ENCODE measurements around the gene ASCL2. TPM values are rescaled to one million over a fixed set of nuclear protein-coding genes. Genes with fewer than 3 reads are reported as not detected.

ASCL2 gene
- total and polyA plus RNA-seq, 12 donors, result 0.15 to 2.7 (median 0.25) TPM; not detected in 4

DNA sequence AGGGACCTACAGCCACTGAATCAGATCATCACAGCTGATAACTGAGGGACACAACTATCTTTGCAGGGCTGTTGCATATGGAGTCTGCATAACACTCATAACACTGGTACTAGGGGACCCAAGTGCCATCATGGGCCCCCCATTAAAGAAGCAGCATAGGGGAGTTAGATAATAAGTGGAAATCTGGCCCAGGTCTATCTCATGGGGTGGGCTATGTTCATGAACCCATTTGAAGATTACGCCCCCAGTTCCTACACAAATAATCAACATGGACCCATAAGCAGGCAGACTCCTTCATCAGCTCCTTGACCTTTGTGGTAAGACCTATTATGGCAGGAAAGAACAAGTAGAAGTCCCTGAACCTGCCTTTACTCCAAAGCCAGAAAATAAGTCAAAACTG lies 48.8 kb downstream of the ASCL2 start:
- TF ChIP-seq, protein P1, sequence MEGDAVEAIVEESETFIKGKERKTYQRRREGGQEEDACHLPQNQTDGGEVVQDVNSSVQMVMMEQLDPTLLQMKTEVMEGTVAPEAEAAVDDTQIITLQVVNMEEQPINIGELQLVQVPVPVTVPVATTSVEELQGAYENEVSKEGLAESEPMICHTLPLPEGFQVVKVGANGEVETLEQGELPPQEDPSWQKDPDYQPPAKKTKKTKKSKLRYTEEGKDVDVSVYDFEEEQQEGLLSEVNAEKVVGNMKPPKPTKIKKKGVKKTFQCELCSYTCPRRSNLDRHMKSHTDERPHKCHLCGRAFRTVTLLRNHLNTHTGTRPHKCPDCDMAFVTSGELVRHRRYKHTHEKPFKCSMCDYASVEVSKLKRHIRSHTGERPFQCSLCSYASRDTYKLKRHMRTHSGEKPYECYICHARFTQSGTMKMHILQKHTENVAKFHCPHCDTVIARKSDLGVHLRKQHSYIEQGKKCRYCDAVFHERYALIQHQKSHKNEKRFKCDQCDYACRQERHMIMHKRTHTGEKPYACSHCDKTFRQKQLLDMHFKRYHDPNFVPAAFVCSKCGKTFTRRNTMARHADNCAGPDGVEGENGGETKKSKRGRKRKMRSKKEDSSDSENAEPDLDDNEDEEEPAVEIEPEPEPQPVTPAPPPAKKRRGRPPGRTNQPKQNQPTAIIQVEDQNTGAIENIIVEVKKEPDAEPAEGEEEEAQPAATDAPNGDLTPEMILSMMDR (IDR thresholded peaks at IDR 0.05), result no peak
- intact Hi-C loops (cut with DNase I), result no loop called here
- H3K4me3 ChIP-seq, result no peak overlapping the region
- no peak for DNase-seq
- H3K27ac ChIP-seq, result no peak overlapping the region
- no peaks in the 10 kb centered on the region for H3K36me3 ChIP-seq
- no peaks in the 10 kb centered on the region for H3K4me1 ChIP-seq
- peaks cover 0 to 19% (median 3%) of the 10 kb centered on the region in 7 donors for H3K27me3 ChIP-seq
- 86 to 96% methylated on average over 1 of the region's 1 CpG for WGBS, 2 donors
- peaks cover 0 to 23% (median 4%) of the 10 kb centered on the region in 11 donors for H3K9me3 ChIP-seq
- no peak for ATAC-seq

DNA sequence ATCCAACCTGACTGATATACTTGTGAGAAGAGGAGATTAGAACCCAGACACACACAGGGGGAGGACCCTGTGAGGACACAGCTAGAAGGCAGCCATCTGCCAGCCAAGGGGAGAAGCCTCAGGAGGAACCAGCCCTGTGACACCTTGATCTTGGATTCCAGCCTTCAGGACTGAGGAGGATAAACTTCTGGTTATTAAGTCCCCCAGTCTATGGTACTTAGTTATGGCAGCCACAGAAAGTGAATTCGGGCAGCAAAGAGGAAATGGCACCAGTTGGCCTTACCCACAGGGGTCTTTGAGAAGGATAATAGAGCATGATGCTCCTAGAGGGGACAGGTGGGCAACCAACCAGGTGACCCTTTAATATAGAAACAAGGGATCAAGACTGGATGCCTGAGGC lies 49.4 kb downstream of the ASCL2 start:
- intact Hi-C loops (cut with DNase I), result no loop called here
- 74 to 83% methylated on average over 1 of the region's 1 CpG for WGBS, 2 donors
- Histone ChIP-seq H3K27ac (no peak overlapping the region), H3K36me3 (no peaks in the 10 kb centered on the region), H3K27me3 (peaks cover 0 to 22% (median 5%) of the 10 kb centered on the region in 7 donors), H3K9me3 (peaks cover 0 to 23% (median 4%) of the 10 kb centered on the region in 11 donors), H3K4me1 (no peaks in the 10 kb centered on the region), H3K4me3 (no peak overlapping the region)
- TF ChIP-seq, protein P1 (IDR thresholded peaks at IDR 0.05), result no peak
- ATAC-seq, result no peak
- DNase-seq, result no peak

DNA sequence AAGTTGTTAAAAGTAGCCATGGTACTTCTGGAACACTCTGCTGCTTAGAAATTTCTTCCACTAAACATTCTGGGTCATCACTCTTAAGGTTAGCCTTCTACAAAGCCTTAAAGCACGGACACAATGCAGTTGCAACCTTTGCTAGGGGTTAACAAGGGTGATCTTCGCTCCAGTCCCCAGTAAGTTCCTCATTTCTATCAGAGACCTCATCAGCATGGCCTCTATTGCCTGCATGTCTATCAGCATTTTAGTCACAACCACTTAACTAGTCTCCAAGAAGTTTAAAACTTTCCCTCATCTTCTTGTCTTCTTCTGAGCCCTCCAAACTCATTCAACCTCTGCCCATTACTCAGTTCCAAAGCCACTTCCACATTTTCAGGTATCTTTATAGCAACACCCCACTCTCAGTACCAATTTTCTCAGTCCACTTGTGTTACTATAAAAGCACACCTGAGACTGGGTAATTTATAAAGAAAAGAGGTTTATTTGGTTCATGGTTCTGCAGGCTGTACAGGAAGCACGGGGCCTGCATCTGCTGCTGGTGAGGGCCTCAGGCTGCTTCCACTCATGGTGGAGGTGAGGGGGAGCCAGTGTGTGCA lies 50.1 kb downstream of the ASCL2 start:
- peaks cover 0 to 27% (median 9%) of the 10 kb centered on the region in 7 donors for H3K27me3 ChIP-seq
- 71 to 73% methylated on average over 3 of the region's 3 CpGs for WGBS, 2 donors

DNA sequence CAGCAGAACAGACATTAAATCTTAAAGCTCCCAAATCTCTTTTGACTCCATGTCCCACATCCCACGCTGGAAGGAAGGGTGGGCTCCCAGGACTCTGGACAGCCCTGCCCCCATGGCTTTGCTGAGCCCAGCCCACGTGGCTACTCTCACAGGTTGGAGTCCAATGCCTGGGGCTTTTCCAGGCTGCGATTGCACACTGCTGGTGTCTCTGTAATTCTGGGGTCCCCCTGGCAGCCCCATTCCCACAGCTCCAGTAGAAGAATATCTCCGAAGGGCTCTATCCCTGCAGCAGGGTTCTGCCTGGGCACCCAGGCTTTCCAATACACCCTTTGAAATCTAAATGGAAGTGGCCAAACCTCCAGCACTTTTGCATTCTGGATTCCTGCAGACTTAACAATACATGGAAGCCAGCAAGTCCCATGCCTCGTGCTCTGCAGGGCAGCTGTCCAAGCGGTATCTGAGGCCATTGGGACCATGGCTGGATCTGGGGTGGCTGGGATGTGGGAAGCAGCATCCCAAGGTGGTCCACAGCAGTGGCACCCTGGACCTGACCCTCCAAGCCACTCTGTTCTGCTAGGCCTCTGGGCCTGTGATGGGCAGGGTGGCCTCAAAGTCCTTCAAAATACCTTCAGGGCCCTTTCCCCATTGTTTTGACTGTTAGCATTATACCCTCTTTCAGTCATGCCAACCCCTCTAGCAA lies 50.9 kb downstream of the ASCL2 start:
- Histone ChIP-seq H3K27me3 (peaks cover 0 to 35% (median 9%) of the 10 kb centered on the region in 7 donors), H3K27ac (no peak overlapping the region), H3K9me3 (peaks cover 0 to 13% (median 4%) of the 10 kb centered on the region in 11 donors), H3K36me3 (no peaks in the 10 kb centered on the region), H3K4me3 (no peak overlapping the region), H3K4me1 (no peaks in the 10 kb centered on the region)
- WGBS, 2 donors, result 71 to 78% methylated on average over 6 of the region's 6 CpGs
- ATAC-seq, result no peak
- intact Hi-C loops (cut with DNase I), result no loop called here
- TF ChIP-seq, protein P1 (IDR thresholded peaks at IDR 0.05), result no peak
- DNase-seq, result no peak

More for the DNA sequence above, 50.1 kb downstream of the ASCL2 start:
- TF ChIP-seq, protein P1 (IDR thresholded peaks at IDR 0.05), result no peak
- DNase-seq (no peak), ATAC-seq (no peak)
- Histone ChIP-seq H3K27ac (no peak overlapping the region), H3K4me3 (no peak overlapping the region), H3K9me3 (peaks cover 0 to 21% (median 4%) of the 10 kb centered on the region in 11 donors), H3K4me1 (no peaks in the 10 kb centered on the region), H3K36me3 (no peaks in the 10 kb centered on the region)
- intact Hi-C loops (cut with DNase I), result no loop called here

Other genes starting within 250 kb of the ASCL2 start
- 100 to 1,000 TPM in 3 of 10 donors, 10 to 100 TPM in 7; 68.8 to 195 (median 81.6) TPM for gene IGF2, start 131.2 kb downstream of the ASCL2 start, total RNA-seq
- gene IGF2, start 131.2 kb downstream of the ASCL2 start, polyA plus RNA-seq, result 10 to 100 TPM; 36.0 to 85.9 TPM
- gene INS, start 109.4 kb downstream of the ASCL2 start, total RNA-seq, result 1 to 10 TPM in 1 of 10 donors, under 1 TPM in 1, not detected in 8; 0.76 to 1.0 TPM
- gene INS, start 109.4 kb downstream of the ASCL2 start, polyA plus RNA-seq, result 1 to 10 TPM in 1 of 2 donors, not detected in 1; 3.3 TPM
- gene TH, start 98.8 kb downstream of the ASCL2 start, total RNA-seq, result not detected
- gene TH, start 98.8 kb downstream of the ASCL2 start, polyA plus RNA-seq, result under 1 TPM; 0.14 to 0.15 TPM
- 10 to 100 TPM; 15.1 to 56.2 (median 31.1) TPM for gene C11orf21, start 31.3 kb upstream of the ASCL2 start, total RNA-seq
- 10 to 100 TPM in 1 of 2 donors, 1 to 10 TPM in 1; 2.6 to 73.4 TPM for gene C11orf21, start 31.3 kb upstream of the ASCL2 start, polyA plus RNA-seq
- 10 to 100 TPM; 16.0 to 26.9 (median 23.3) TPM for gene TSPAN32, start 31.4 kb upstream of the ASCL2 start, total RNA-seq
- gene TSPAN32, start 31.4 kb upstream of the ASCL2 start, polyA plus RNA-seq, result 10 to 100 TPM in 1 of 2 donors, 1 to 10 TPM in 1; 2.3 to 47.5 TPM
- 100 to 1,000 TPM; 461 to 959 (median 513) TPM for gene CD81, start 106.7 kb upstream of the ASCL2 start, total RNA-seq
- gene CD81, start 106.7 kb upstream of the ASCL2 start, polyA plus RNA-seq, result 100 to 1,000 TPM; 346 to 588 TPM
- 10 to 100 TPM; 22.0 to 46.4 (median 29.2) TPM for gene TSSC4, start 130.2 kb upstream of the ASCL2 start, total RNA-seq
- gene TSSC4, start 130.2 kb upstream of the ASCL2 start, polyA plus RNA-seq, result 10 to 100 TPM; 56.0 to 72.3 TPM
- gene TRPM5, start 173.9 kb upstream of the ASCL2 start, total RNA-seq, result not detected
- gene TRPM5, start 173.9 kb upstream of the ASCL2 start, polyA plus RNA-seq, result not detected
- 10 to 100 TPM; 28.9 to 48.2 (median 36.4) TPM for gene KCNQ1, start 174.4 kb upstream of the ASCL2 start, total RNA-seq
- gene KCNQ1, start 174.4 kb upstream of the ASCL2 start, polyA plus RNA-seq, result 10 to 100 TPM; 19.9 to 27.6 TPM